SK-N-SH (cell line): ENCODE data around the gene SETD1B. TPM values are rescaled to one million over a fixed set of nuclear protein-coding genes. Genes with fewer than 3 reads are reported as not detected.

ENCODE experiments used
- CTCF ChIA-PET: fragments of 300-600, 350-600 bp; formaldehyde crosslinking; extraction: SDS; loops from one replicate; lab custom pipeline; 2021; lab: Yijun Ruan, JAX
- POLR2A ChIA-PET: fragments of 350-600 bp; sonication (Branson Sonifier 250); formaldehyde crosslinking; extraction: SDS; loops from one replicate; lab custom pipeline; 2020; ENCODE audit warnings: antibody characterized with exemption, inconsistent platforms; lab: Yijun Ruan, JAX
- DNase-seq: peaks from one replicate; pipeline ENCODE4 v3.0.0; 2012
- H2AFZ ChIP-seq: fragments of 200-600 bp; sonication (generic); 2 replicates; pipeline ENCODE4 v1.8.1; 2016; ENCODE audit warnings: antibody characterized with exemption, mild to moderate bottlenecking, low read depth
- H3F3A ChIP-seq: fragments of 200-600 bp; sonication (generic); replicated peaks from 2 replicates; pipeline ENCODE3; 2016; ENCODE audit warnings: antibody characterized with exemption, mild to moderate bottlenecking; ENCODE audit not compliant: insufficient read depth
- H3K27ac ChIP-seq, 2 experiments: fragments of 200-500 bp in 1 of 2; fragments of 200-600 bp in 1 of 2; sonication (Bioruptor generic) in 1 of 2; sonication (generic), shearing (Covaris generic) in 1 of 2; 2 replicates each; pipeline versions ENCODE4 v1.5.1 to v1.6.1; 2014 to 2016; ENCODE audit warnings: low read depth in 2 of 2, inconsistent platforms in 1 of 2, low read length in 1 of 2, mild to moderate bottlenecking in 1 of 2, mixed read lengths in 1 of 2
- H3K27me3 ChIP-seq: fragments of 200-600 bp; sonication (generic), shearing (Covaris generic); 2 replicates; pipeline ENCODE4 v1.6.1; 2016; ENCODE audit warnings: mixed run types; ENCODE audit not compliant: insufficient read depth
- H3K36me3 ChIP-seq, 2 experiments: fragments of 200-500 bp in 1 of 2; fragments of 200-600 bp in 1 of 2; sonication (Bioruptor generic) in 1 of 2; sonication (generic) in 1 of 2; replicated peaks in 1 of 2; 2 replicates each; pipeline versions ENCODE3 to v1.5.1; 2014 to 2016; ENCODE audit warnings: low read length in 1 of 2, mild to moderate bottlenecking in 1 of 2; ENCODE audit not compliant: insufficient read depth in 2 of 2, control insufficient read depth in 1 of 2
- H3K4me1 ChIP-seq, 2 experiments: fragments of 200-500 bp in 1 of 2; fragments of 200-600 bp in 1 of 2; sonication (Bioruptor generic) in 1 of 2; sonication (generic), shearing (Covaris generic) in 1 of 2; 2 replicates each; pipeline versions ENCODE4 v1.5.1 to v1.6.1; 2014 to 2016; ENCODE audit warnings: low read depth in 1 of 2, low read length in 1 of 2, mixed run types in 1 of 2; ENCODE audit not compliant: insufficient read depth in 2 of 2, control insufficient read depth in 1 of 2
- H3K4me2 ChIP-seq: fragments of 200-600 bp; sonication (generic), shearing (Covaris generic); 2 replicates; pipeline ENCODE4 v1.6.1; 2017; ENCODE audit warnings: mixed run types
- H3K4me3 ChIP-seq, 2 experiments: fragments of 200-500 bp in 1 of 2; fragments of 200-600 bp in 1 of 2; sonication (Bioruptor generic) in 1 of 2; sonication (generic), shearing (Covaris generic) in 1 of 2; 2 replicates each; pipeline versions ENCODE4 v1.5.1 to v1.8.1; 2014 to 2016; ENCODE audit warnings: low read depth in 2 of 2, inconsistent platforms in 1 of 2, low read length in 1 of 2, mild to moderate bottlenecking in 1 of 2, mixed read lengths in 1 of 2, moderate library complexity in 1 of 2
- H3K79me2 ChIP-seq: fragments of 200-600 bp; sonication (generic); 2 replicates; pipeline ENCODE4 v1.8.1; 2017; ENCODE audit warnings: mild to moderate bottlenecking; ENCODE audit not compliant: insufficient read depth
- H3K9ac ChIP-seq: fragments of 200-600 bp; sonication (generic); 2 replicates; pipeline ENCODE4 v1.6.1; 2017; ENCODE audit warnings: mixed run types
- H3K9me2 ChIP-seq: fragments of 200-600 bp; sonication (generic); 2 replicates; pipeline ENCODE4 v1.6.1; 2017; ENCODE audit warnings: mixed run types
- H3K9me3 ChIP-seq: fragments of 200-600 bp; sonication (generic); 2 replicates; pipeline ENCODE4 v1.6.1; 2017; ENCODE audit warnings: mixed run types, mild to moderate bottlenecking, moderate library complexity
- H4K20me1 ChIP-seq: fragments of 200-600 bp; sonication (generic); 2 replicates; pipeline ENCODE4 v1.6.1; 2017; ENCODE audit warnings: mild to moderate bottlenecking, mixed run types; ENCODE audit not compliant: insufficient read depth
- CHD2 ChIP-seq: fragments of 150-350 bp; IDR thresholded peaks from 2 replicates; pipeline ENCODE4 v1.6.1; 2018; ENCODE audit warnings: low read length; ENCODE audit not compliant: partially characterized antibody
- EP300 ChIP-seq, 2 experiments: IDR thresholded peaks; 2 replicates each; pipeline versions ENCODE4 v1.4.0 to v1.6.1; 2012; ENCODE audit warnings: borderline replicate concordance in 1 of 2, low read depth in 1 of 2, low read length in 1 of 2
- FOXM1 ChIP-seq: IDR thresholded peaks from 2 replicates; pipeline ENCODE4 v1.4.0; 2012; ENCODE audit warnings: low read depth, mild to moderate bottlenecking
- GATA2 ChIP-seq: sonication (generic); formaldehyde crosslinking; IDR thresholded peaks from 2 replicates; pipeline ENCODE4 v1.5.0; 2020; ENCODE audit warnings: mild to moderate bottlenecking, missing genetic modification reagents
- JUND ChIP-seq: IDR thresholded peaks from 2 replicates; pipeline ENCODE4 v1.4.0; 2012
- MAX ChIP-seq: IDR thresholded peaks from 2 replicates; pipeline ENCODE4 v1.4.0; 2012; ENCODE audit warnings: low read depth
- MXI1 ChIP-seq: IDR thresholded peaks from 2 replicates; pipeline ENCODE4 v1.6.1; 2012; ENCODE audit warnings: mild to moderate bottlenecking, low read depth, low read length, improper control_type of control experiment
- NFIC ChIP-seq: IDR thresholded peaks from 2 replicates; pipeline ENCODE4 v1.4.0; 2012; ENCODE audit warnings: borderline replicate concordance
- NRF1 ChIP-seq: IDR thresholded peaks from 2 replicates; pipeline ENCODE4 v1.6.1; 2012; ENCODE audit warnings: low read depth, mild to moderate bottlenecking, low read length
- RAD21 ChIP-seq: IDR thresholded peaks from 2 replicates; pipeline ENCODE4 v1.6.1; 2012; ENCODE audit warnings: mild to moderate bottlenecking, low read length
- RCOR1 ChIP-seq: fragments of 150-350 bp; IDR thresholded peaks from 2 replicates; pipeline ENCODE4 v1.6.1; 2017; ENCODE audit warnings: antibody characterized with exemption, low read length
- REST ChIP-seq: IDR thresholded peaks from 2 replicates; pipeline ENCODE4 v1.6.1; 2012; ENCODE audit warnings: mild to moderate bottlenecking, low read depth, low read length, moderate library complexity
- RFX5 ChIP-seq: IDR thresholded peaks from 2 replicates; pipeline ENCODE4 v1.6.1; 2012; ENCODE audit warnings: mild to moderate bottlenecking, improper control_type of control experiment, low read length
- RXRA ChIP-seq: IDR thresholded peaks from 2 replicates; pipeline ENCODE4 v1.4.0; 2012; ENCODE audit warnings: low read depth, mild to moderate bottlenecking, borderline replicate concordance
- SIN3A ChIP-seq: IDR thresholded peaks from 2 replicates; pipeline ENCODE4 v1.6.1; 2012; ENCODE audit warnings: low read depth, mild to moderate bottlenecking, low read length, moderate library complexity, borderline replicate concordance
- TAF1 ChIP-seq: IDR thresholded peaks from 2 replicates; pipeline ENCODE4 v1.6.1; 2012; ENCODE audit warnings: low read depth, mild to moderate bottlenecking, low read length, moderate library complexity, borderline replicate concordance
- TCF12 ChIP-seq: IDR thresholded peaks from 2 replicates; pipeline ENCODE4 v1.4.0; 2012
- TEAD4 ChIP-seq: IDR thresholded peaks from 2 replicates; pipeline ENCODE4 v1.4.0; 2012; ENCODE audit warnings: mild to moderate bottlenecking, borderline replicate concordance; ENCODE audit not compliant: insufficient read depth
- YY1 ChIP-seq: IDR thresholded peaks from 2 replicates; pipeline ENCODE4 v1.4.0; 2012; ENCODE audit warnings: low read depth, mild to moderate bottlenecking
- WGBS: methylation state at CpG from one replicate; pipeline ENCODE4 v1.1.6; 2017; ENCODE audit warnings: low lambda C conversion rate; 5-methylcytosine and 5-hydroxymethylcytosine counted together
- polyA plus RNA-seq, 3 experiments: library from polyadenylated mRNA; depleted of rRNA; stranded (reverse); fragments of >200 nt; gene quantifications; 2 replicates each; pipeline ENCODE4 v1.2.3, GENCODE V29; 2012
- TF ChIP-seq, protein P1 (sequence below): IDR thresholded peaks from 2 replicates; pipeline ENCODE4 v1.4.0; 2012; ENCODE audit warnings: low read depth, borderline replicate concordance
- TF ChIP-seq, protein P2 (sequence below): IDR thresholded peaks from 2 replicates; pipeline ENCODE4; 2012
- TF ChIP-seq, protein P3 (sequence below): fragments of 150-350 bp; IDR thresholded peaks from 2 replicates; pipeline ENCODE4 v1.6.1; 2017; ENCODE audit warnings: antibody characterized with exemption, low read length, low read depth, borderline replicate concordance

SETD1B gene
- polyA plus RNA-seq, 1 of the 3 experiments (the other 2 are of a cell fraction), result 2.0 TPM

GRCh38 chr12:121849211-121849610, 45.4 kb downstream of the SETD1B start (continued):
- no peak for TF ChIP-seq MAX
- no peak for TF ChIP-seq RXRA
- no peak for TF ChIP-seq TCF12
- no peak for TF ChIP-seq RCOR1
- TF ChIP-seq RAD21, result no peak
- TF ChIP-seq YY1, result no peak
- TF ChIP-seq TAF1, result no peak
- TF ChIP-seq SIN3A, result no peak

DNA sequence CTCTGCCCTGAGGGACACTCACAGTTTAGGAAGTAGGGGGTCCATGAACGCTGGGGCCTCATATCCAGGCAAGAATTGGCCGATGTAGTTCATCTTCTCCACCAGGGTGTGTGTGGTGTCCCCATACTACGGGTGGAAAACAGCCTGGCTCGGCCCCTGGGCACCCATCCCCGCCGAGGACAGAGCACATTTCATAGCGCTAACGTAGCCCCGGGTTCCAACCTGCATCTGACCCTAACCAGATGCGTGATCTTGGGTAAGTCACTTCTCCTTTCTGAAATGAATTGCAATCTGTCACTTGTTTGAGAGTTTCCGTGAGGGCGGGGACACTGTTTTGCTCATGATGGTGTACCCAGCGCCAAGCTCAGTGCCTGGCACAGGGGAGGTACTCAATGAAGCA, 45.9 kb downstream of the SETD1B start:
- CTCF ChIA-PET, result interaction anchor here (1.7 kb wide), 1 partner anchor 39 kb away, joined by 7 read pairs; the partner anchor contains the start of gene PSMD9
- no peaks in the 10 kb centered on the region for H3K27me3 ChIP-seq

More for the DNA sequence above, 45.9 kb downstream of the SETD1B start:
- no peak overlapping the region for H3K4me3 ChIP-seq
- DNase-seq, result no peak
- H3K9ac ChIP-seq, result no peak overlapping the region
- no peaks in the 10 kb centered on the region for H3K79me2 ChIP-seq
- H2AFZ ChIP-seq, result no peak overlapping the region
- no peaks in the 10 kb centered on the region for H3K4me1 ChIP-seq
- TF ChIP-seq RAD21, result no peak
- TF ChIP-seq, protein P1, sequence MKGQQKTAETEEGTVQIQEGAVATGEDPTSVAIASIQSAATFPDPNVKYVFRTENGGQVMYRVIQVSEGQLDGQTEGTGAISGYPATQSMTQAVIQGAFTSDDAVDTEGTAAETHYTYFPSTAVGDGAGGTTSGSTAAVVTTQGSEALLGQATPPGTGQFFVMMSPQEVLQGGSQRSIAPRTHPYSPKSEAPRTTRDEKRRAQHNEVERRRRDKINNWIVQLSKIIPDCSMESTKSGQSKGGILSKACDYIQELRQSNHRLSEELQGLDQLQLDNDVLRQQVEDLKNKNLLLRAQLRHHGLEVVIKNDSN, result no peak
- TF ChIP-seq, protein P2, sequence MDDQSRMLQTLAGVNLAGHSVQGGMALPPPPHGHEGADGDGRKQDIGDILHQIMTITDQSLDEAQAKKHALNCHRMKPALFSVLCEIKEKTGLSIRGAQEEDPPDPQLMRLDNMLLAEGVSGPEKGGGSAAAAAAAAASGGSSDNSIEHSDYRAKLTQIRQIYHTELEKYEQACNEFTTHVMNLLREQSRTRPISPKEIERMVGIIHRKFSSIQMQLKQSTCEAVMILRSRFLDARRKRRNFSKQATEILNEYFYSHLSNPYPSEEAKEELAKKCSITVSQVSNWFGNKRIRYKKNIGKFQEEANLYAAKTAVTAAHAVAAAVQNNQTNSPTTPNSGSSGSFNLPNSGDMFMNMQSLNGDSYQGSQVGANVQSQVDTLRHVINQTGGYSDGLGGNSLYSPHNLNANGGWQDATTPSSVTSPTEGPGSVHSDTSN, result no peak
- no peak for TF ChIP-seq MXI1
- no peak for TF ChIP-seq CHD2
- TF ChIP-seq NRF1, result no peak
- TF ChIP-seq FOXM1, result no peak
- no peak for TF ChIP-seq NFIC
- no peak for TF ChIP-seq EP300 (IDR thresholded peaks at IDR 0.05; ENCODE audit: borderline replicate concordance in 1 of 2, low read depth in 1 of 2, low read length in 1 of 2)
- TF ChIP-seq JUND, result no peak
- TF ChIP-seq GATA2, result no peak
- no peak for TF ChIP-seq RFX5
- TF ChIP-seq, protein P3, sequence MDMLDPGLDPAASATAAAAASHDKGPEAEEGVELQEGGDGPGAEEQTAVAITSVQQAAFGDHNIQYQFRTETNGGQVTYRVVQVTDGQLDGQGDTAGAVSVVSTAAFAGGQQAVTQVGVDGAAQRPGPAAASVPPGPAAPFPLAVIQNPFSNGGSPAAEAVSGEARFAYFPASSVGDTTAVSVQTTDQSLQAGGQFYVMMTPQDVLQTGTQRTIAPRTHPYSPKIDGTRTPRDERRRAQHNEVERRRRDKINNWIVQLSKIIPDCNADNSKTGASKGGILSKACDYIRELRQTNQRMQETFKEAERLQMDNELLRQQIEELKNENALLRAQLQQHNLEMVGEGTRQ, result no peak
- no peak for TF ChIP-seq TEAD4
- no peak for TF ChIP-seq REST
- TF ChIP-seq RCOR1, result no peak
- TF ChIP-seq, all 33 proteins: peak for 0
- no peak overlapping the region for H3K27ac ChIP-seq
- H3K9me2 ChIP-seq, result no peaks in the 10 kb centered on the region
- no peak overlapping the region for H3K4me2 ChIP-seq
- H3F3A ChIP-seq, result no peaks in the 10 kb centered on the region
- POLR2A ChIA-PET, result no interaction called here
- H4K20me1 ChIP-seq, result no peaks in the 10 kb centered on the region
- WGBS, result 95% methylated on average over 5 of the region's 13 CpGs
- H3K36me3 ChIP-seq, result no peaks in the 10 kb centered on the region
- H3K9me3 ChIP-seq, result no peaks in the 10 kb centered on the region
